Activated CD4-positive, alpha-beta T cell treated with anti-CD3 and anti-CD28 coated beads for 1 hour (primary cell): Measurements from ENCODE around the gene HS3ST4.
"Not testable (repeated sequence)": the region's sequence is repeated elsewhere in the genome, so short reads cannot be mapped to it uniquely, and the experiment has no call there.

Source experiments
- DNase-seq: peaks from one replicate; pipeline ENCODE4 v3.0.0-alpha.2; 2020

The HS3ST4 gene

DNA sequence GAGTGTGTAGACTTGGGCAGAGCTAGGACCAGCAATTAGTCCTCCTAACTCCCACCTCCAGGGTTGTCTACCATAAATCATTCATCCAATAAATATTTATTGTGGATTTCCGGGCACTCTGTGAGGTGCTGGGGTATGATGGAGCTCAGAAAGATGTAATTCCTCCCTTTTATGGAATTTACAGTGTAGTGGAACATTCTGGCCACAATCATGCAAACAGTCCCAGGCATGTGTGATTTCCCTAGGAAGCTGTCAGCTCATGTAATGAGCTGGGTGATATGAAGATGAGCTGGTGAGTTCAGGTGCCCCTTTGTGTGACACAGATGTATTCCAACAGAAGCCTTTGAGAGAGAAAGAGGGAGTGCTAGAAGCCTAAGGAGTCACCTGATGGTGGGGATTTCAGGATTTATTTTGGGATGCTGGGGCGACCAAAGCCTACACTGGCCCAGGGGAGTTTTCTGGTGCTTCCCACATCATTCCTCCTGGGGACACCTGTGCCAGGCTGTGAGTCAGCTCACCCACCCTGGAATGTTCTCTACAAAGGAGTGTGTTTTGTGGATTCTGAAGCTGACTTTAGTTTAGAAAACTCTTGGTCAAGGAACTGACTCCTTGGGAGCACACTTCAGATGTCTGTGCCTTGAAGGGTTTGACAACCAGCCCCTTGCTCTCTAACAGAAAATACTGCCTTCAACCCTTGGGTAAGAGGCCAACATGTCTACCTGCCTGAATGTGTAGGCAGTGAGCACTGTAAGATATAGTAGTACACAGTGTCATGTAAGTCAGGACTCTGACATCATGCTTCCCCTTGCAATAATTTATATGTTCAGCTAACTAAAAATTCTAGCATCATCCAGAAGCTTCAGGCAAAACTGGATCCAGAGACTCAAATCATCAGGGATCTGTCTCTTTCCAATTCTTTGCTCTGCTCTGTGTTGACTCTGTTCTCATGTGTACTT is 42.9 kb downstream of the HS3ST4 start:
- DNase-seq: no peak

DNA sequence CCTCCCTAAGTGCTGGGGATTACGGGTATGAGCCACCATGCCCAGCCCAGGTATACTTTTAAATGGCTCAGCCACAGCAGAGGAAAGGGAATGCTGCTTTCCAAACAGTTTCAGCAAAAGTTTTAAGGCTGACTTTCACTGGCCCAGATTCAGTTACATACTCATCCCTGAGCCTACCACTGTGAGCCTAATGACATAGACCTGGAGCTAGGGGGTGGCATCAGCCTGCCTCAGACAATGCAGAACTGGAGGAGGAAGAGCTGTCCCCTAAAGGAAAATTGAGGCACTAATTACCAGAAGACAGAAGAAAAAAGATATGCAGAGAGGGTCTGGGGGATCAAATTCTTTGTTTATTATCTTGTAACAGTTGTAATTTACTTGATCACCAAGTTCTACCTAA is 43.9 kb downstream of the HS3ST4 start:
- DNase-seq: no peak

DNA sequence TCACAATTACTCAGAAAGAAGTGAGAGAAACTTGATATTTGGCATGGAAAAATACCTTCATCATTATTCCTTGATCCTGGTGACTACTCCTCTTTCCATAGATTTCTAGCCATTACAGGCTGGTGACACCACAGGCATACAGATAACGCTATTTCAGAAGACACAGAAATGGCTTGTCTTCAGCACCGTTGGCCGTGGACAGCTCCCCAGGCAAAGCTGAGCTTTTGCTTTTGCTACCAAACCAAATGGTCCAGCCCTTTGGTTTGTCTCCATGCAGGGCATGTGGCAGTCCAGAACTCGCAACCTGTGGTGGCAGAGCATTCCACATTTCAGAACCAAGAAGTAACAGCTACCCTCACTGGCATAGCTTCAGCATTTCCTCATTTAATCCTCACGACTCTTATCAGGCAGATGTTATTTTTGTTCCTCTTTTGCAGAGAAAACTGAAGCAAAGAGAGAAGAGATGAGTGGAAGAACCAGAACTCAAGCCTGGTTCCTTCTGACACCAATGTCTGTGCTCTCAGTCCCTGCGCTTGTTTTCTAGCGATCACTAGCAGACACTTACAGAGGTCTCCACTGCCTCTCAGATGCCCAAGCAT is 55.5 kb downstream of the HS3ST4 start:
- DNase-seq: no peak

DNA sequence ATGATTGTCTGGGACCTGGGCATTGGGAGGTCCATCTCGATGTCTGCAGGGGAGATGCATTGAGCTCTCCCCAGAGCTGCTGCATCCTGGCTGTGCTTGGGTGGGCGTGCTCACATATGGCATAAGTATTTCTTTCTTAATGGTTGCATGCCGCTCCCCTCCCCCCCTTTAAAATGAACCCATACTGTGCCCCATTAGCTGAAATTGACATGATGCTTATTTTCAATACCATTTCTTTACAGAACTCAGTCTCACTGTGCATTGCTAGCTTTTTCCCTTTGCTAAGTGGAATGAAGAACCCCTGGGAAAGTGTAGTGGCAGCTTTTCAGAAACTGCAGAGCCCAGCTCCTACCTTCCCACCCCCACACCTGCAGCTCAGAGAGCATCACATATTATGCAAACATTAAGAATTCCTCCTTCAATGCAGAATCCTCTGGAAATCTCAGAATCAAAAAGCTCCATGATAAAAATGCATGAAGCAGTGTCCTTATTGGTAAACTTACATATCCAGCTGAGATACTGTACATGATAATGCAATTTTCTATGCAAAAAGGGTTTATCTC is 56.4 kb downstream of the HS3ST4 start:
- no peak for DNase-seq

DNA sequence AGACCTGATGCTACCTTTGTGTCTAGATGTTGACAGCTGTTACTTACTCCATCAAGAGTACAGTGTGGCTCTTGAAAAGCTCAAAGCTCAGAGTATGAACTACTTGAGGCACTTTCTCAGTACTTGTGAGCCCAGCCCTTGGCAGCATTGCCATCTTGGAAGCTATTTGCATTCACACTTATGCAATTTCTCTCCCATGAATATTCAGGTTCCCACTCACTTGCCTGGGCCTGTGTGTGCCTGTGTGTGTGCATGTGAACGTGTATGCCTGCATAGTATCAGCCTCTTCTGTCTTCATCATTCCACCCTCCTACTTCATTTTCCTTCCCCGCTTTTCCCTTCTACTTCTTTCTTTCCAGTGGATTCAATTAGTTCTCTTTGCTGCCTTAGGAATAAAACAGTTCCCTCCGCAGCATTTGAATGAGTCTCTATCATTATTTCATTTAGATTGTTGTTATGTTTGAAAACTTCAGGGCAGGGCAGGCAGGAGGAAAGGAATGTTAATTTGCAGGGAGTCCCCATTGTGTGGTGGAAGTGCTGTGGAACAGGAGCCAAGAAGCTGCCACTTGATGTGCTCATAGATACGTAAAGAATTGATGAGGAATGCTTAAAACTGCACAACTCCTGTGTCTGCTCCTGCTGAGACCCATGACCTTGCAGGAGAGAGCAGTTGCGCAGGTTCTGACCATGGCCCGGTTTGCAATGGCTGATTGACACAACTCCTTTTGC is 58.9 kb downstream of the HS3ST4 start:
- no peak for DNase-seq

DNA sequence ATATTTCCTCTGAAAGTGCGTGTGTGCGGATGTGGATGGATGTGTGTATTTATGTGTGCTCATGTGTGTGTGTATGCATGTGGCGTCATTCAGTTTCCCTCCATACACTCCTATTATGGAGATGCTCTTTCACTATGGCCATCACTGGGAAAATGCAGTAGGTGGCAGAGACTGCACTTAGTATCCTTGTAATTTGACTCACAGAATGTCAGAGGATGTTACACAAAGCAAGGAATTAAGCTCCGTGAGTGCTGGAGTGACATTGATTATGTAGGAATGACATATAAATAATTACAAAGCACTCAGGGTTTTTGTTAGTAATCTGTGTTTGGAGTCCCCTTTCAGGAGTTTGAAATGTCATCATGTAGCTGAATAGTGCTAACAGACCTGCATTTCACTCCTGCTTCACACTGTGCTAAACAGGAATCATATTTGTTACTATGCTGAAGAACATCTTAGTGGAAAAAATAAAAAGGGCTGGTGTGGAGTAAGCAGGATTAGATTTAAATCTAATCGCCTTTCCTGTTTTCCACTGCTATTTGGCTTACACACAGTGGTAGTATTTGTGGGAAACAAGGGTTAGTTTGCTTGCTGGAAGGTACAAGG is 59.6 kb downstream of the HS3ST4 start:
- DNase-seq: no peak

DNA sequence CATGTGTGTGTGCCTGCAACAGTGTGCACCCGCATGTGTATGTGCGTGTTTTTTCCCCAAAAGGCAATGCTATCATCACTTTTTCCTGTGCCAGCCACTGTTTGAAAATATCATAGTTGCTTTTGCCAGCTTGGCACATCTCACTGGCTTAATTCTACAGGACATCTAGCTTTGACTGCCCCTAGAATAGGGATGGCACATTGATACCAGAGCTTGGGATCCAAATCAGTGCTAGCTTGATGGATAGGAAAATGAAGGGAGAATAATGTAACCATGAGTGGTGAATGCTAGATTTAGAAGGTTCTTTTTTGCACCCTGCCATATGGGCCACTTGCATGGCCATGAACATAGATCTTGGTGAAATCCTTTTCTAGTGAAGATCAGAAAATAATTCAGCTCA is 72.7 kb downstream of the HS3ST4 start:
- DNase-seq: no peak

DNA sequence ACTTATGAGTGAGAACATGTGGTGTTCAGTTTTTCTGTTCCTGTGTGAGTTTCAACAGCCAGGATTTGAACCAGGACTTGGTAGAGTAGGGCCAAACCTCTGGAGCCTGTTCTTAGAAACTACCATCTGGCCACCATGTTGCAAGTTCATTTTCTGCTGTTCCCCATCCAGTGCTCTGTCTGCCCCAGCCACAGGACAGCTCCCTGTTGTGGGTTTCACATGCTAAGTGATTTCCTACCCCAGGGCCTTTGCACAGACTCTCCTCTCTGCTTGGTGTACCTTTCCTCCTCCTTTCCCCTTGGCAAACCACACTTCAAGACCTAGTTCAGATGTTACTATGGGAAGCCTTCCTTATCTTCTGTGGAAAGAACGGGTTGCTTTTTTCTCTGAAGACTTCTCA is 79.5 kb downstream of the HS3ST4 start:
- no peak for DNase-seq

DNA sequence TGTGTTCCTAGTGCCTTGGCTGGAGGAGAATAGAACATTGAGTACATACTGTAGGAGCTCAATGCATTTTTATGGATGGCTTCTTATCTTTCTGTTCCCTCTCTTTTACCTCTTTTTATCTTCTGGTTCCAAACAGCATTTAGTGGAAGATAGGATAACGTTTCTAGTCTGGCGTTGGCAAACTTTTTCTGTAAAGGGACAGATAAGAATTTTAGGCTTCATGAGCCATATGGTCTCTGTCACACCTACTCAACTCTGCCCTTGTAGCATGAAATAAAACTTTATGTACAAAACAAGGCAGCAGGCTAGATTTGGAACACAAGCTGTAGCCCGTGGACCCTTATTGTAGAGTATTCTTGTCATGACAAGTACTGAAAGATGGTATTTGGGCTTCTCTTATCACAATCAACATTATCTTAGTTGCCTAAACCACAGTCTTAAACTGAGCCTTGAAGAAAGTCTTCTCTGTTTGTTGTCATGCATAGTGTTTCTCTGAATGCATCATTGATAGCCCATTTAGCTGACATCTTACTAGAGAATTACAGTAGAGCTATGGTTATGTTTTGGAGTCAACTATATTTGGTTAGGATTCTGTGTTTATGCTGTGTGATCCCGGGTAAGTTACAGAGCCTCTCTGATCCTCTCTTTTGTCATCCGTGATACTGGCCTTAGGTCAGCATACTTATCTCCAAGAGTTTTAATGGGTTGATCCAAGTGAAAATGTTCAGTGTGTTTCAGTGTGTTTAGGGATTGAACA is 80.2 kb downstream of the HS3ST4 start:
- DNase-seq: no peak

DNA sequence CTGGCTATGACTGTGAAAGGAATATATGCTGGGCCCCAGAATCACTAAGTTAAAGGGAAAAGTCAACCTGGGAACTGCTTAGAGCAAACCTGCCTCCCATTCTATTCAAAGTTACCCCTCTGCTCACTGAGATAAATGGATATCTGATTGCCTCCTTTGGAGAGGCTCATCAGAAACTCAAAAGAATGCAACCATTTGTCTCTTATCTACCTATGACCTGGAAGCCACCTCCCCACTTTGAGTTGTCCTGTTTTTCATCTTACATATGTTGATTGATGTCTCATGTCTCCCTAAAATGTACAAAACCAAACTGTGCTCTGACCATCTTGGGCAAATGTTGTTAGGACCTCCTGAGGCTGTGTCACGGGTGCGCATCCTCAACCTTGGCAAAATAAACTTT is 84.5 kb downstream of the HS3ST4 start:
- DNase-seq: not testable (repeated sequence)

DNA sequence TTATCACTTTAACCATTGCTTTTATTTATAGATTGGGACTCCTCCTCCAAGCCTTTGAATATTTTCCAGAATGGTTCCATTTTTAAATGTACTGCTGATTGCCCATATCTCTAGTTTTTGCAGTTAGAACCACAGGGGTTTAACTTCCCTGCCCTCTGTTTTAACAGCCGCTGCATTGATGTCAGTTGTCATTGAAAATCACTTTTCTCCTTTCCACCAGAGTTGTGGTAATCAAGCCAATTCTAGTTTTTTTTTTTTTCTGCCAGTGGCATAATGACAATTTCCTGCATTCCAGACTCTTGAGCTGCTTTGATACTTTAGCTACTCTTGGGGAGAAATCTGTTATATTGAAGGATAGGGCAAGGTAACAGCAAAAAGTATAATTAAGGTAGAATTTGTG is 91.5 kb downstream of the HS3ST4 start:
- no peak for DNase-seq

DNA sequence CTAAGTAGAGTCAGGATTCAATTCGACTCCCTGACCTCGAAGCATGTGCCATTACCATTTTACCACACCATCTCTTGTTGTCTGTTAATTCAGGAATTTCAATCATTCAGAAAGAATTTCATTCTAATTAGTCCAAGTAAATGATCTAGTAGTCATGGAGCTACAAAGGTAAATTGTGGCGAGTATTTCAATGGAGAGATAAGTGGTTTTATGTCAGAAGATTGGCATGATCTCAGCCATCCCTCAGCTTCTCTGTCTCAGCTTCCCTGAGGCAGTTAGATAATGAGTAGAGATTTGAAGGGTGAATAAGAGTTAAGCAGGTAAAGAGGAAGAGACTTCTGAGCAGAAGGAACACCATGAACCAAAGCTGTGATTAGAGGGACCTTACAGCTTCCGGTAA is 93.6 kb downstream of the HS3ST4 start:
- no peak for DNase-seq

DNA sequence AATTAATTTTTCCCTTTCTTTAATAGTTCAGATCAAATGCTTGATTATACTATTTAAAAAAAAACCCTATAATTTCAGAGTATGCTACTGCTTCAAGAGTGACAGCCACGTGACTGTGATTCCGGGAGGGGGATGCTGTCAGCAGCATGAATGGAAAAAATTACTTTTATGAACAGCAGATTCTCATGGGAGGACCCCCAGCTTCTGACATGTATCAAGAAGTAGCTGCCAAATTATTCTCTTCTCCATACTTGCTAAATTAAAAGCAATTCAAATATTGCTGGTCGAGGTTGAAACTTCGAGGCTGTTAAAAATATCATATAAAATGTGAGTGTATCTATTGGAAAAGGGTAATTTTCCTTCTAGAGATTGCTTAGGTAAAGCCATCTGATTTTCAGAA is 95.0 kb downstream of the HS3ST4 start:
- DNase-seq: no peak

DNA sequence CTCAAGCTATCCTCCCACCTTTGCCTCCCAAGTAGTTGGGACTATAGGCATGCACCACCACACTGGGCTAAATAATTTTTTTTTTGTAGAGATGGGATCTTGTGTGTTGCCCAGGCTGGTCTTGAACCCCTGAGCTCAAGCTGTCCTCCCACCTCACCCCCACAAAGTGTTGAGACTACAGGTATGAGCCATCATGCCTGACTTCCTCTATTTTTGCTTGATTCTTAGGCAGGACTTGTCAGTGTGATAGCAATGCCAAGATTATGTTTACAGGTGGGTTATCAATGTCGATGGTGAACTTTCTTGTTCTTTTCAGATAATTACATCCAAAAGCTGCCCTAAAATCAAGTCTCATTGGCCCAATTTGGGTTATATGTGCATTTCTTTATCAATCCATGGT is 96.9 kb downstream of the HS3ST4 start:
- DNase-seq: no peak

DNA sequence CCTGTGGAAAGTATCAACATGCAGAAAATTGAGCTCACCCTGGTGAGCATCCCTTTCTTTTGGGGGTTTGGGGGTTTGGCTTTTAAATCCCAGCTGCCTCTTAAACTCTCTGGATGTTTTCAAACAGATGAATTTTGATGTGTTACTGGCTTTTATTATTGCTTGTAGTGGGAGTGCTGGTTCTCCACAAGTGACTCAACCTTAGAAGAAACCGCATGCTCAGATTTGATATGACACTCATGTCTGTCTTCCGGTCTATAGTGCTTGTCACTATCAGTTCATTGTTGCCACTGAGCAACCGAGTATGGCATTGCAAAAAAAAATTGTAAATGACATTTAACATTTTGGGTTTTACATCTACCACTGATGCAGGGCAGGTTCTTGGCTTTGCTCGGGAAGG is 104.5 kb downstream of the HS3ST4 start:
- no peak for DNase-seq

DNA sequence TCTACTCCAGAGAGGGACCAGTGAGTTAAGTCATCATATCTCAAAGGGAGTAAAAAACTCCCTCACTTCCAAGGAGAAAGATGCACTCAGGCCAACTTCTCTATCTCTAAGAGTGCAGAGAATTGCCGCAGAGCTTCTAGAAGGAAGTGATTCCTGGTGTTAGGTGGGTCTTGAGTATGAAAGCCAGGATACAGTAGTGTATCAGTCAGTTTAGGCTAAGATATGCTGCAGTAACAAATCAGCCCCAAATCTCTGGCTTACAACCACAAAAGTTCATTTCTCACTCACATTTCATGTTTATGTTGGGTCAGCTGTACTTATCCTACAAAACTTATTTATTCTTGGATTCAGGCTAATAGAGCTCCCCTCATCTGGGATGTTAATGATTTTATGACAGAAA is 106.3 kb downstream of the HS3ST4 start:
- DNase-seq: no peak

DNA sequence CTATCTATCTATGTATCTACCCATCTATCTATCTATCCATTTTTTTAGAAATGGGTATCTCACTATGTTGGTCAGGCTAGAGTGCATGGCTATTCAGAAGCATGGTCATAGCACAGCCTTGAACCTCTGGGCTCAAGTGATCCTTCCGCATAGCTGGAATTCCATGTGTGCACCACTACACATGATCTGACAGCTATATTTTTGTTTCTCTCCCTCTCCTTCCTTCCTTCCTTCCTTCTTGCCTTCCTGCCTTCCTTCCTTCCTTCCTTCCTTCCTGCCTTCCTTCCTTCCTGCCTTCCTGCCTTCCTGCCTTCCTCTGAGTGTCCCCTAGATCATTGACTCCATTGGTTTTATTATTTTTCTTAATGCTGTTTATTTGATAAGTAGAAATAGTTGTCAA is 108.1 kb downstream of the HS3ST4 start:
- no peak for DNase-seq

DNA sequence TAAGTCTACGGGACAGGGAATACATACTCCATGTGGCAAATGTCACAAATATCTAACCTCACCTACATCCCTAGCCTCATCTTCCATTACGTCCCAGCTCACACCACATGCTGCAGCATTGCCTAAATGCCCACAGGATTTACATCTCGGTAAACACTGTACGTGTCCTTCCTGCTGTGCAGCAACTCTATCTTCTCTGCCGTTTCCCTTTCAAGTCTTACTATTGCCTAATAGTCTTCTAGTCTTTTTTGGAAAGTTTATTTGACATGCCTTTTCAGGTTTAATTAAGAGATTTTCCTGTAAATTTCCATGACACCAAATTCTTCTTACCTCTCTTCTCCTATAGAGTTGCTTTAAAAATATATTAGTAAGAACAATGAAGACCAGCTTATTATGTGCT is 120.5 kb downstream of the HS3ST4 start:
- DNase-seq: no peak

DNA sequence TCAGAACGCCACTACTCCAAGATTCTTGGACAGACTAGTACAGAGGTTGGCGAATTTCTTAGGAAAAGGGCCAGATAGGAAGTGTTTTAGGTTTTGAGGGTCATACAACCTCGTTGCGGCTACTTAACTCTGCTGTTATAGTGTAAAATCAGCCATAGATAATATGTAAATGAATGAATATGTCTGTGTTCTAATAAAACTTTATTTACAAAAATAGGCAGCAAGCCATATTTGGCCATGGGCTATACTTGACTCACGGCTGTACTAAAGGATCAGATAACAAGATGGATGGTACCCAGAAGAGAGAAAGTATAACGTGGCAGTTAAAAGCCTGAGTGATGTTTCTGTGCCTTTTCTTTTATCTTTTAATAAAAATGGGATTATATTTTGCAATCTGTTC is 125.5 kb downstream of the HS3ST4 start:
- no peak for DNase-seq

DNA sequence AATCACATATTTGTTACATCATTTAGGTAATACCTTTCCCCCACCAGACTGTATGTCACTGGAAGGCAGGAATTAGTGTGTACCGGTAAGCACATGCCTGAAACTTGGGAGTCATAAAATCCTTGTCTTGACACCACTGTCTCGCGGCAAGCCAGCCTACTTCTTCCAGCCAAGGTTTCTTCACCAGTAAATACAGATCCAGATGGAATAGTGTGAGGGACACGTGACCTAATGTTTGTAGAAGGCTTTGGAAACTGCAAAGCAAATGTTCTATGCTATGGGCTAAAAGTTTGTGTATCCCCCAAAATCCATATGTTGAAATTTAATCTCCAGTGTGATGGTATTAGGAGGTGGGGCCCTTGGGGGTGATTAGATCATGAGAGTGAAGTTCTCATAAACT is 126.1 kb downstream of the HS3ST4 start:
- no peak for DNase-seq

DNA sequence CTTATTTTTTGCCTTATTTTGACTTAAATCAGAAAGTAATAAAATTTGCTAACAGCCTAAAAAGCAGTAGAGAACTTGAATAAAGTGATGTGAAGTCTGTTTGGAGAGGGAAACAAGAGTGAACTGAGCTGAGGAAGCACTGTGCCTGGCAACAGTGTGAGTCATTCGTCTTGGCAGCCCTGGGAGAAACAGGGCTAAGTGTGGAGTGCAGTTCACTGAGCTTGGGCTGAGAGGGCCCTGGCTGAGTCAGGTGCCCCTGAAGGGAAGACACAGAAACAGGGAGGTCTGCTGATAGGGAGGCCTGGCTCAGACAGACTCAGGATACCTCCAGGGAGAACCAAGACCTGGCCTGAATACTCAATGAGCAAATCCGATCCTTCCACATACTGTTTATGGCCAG is 132.1 kb downstream of the HS3ST4 start:
- DNase-seq: no peak

DNA sequence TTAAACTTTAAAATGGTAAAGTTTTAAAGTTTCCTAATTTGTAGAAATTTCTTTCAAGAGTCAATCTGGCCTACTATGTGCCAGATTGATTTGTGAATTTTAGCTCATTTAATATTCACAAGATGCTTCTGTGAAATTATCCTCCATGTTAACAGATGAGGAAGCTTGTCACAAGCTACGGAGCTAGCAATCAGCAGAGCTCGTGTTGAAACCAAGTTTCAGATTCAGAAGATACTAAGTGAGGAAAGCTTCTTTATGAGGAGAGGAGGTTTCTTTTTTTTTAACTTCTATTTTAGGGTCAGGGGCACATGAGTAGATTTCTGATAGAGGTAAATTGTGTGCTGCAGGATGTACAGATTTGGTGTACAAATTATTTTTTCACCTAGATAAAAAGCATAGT is 135.9 kb downstream of the HS3ST4 start:
- no peak for DNase-seq
